GM12878 (cell line): ENCODE data around the gene ZNF804A.

Source experiments
- CTCF ChIP-seq, 3 experiments: IDR thresholded peaks in 2 of 3; conservative IDR thresholded peaks in 1 of 3; 2 replicates each; pipeline ENCODE4 v1.5.1; 2011; ENCODE audit warnings: low read depth in 3 of 3, low read length in 3 of 3, mild to moderate bottlenecking in 3 of 3, control low read depth in 2 of 3, moderate library complexity in 2 of 3, inconsistent platforms in 1 of 3, mixed read lengths in 1 of 3; ENCODE audit not compliant: control insufficient read depth in 2 of 3, insufficient read depth in 1 of 3; ENCODE audit errors: extremely low read depth in 1 of 3
- EGR1 ChIP-seq, 2 experiments: IDR thresholded peaks; 1 replicate in 1 of 2; 2 replicates in 1 of 2; pipeline ENCODE4 v1.6.1; 2011 to 2012; ENCODE audit warnings: low read depth in 2 of 2, low read length in 2 of 2, borderline replicate concordance in 1 of 2, mild to moderate bottlenecking in 1 of 2, moderate library complexity in 1 of 2
- MXI1 ChIP-seq: fragments of 150-350 bp; IDR thresholded peaks from 2 replicates; pipeline ENCODE4 v1.6.1; 2011; ENCODE audit warnings: low read depth, mild to moderate bottlenecking, inconsistent platforms, low read length, improper control_type of control experiment

GRCh38 chr2:184783576-184783975 lies 185.2 kb downstream of the ZNF804A start:
- TF ChIP-seq CTCF (IDR thresholded peaks at IDR 0.05 in 2 of 3, conservative IDR thresholded peaks at IDR 0.05 in 1 of 3; ENCODE audit: control insufficient read depth in 2 of 3, extremely low read depth in 1 of 3, insufficient read depth in 1 of 3, low read depth in 3 of 3, low read length in 3 of 3) = no peak
- TF ChIP-seq MXI1 = no peak
- no peak for TF ChIP-seq EGR1 (IDR thresholded peaks at IDR 0.05; ENCODE audit: borderline replicate concordance in 1 of 2, low read depth in 2 of 2, low read length in 2 of 2)
